IMR-90 (cell line): Measurements from ENCODE around the gene DHRS3. TPM values are rescaled to one million over a fixed set of nuclear protein-coding genes. Genes with fewer than 3 reads are reported as not detected.

Source experiments
- ATAC-seq: fragments of 200-7000 bp; cut with Tn5 transposase; 2 replicates; pipeline ENCODE4 v1.9.1; 2020; ENCODE audit warnings: low read depth, mild to moderate bottlenecking, moderate library complexity
- BruUV-seq: library from RNA; stranded (reverse); fragments of 400-500 nt; replicated peaks from 2 replicates; lab custom pipeline; 2021; lab: Mats Ljungman, UMichigan
- CTCF ChIA-PET: fragments of 300-600 bp; formaldehyde crosslinking; extraction: SDS; loops from one replicate; lab custom pipeline; 2021; ENCODE audit warnings: antibody characterized with exemption; lab: Yijun Ruan, JAX
- POLR2A ChIA-PET: fragments of 300-600 bp; sonication (Branson Sonifier 250); formaldehyde crosslinking; loops from one replicate; lab custom pipeline; 2022; ENCODE audit warnings: antibody characterized with exemption; ENCODE audit not compliant: unreplicated experiment; lab: Charles Lee
- DNase-seq: peaks from one replicate; pipeline ENCODE4 v3.0.0; 2013
- H2AFZ ChIP-seq: replicated peaks from 2 replicates; pipeline ENCODE3; 2013; ENCODE audit warnings: low read length, mild to moderate bottlenecking; ENCODE audit not compliant: poor library complexity
- H2AK5ac ChIP-seq: 2 replicates; pipeline ENCODE4 v1.6.1; 2013; ENCODE audit warnings: low read depth, low read length, inconsistent platforms
- H2AK9ac ChIP-seq: replicated peaks from 2 replicates; pipeline ENCODE3; 2013; ENCODE audit warnings: mild to moderate bottlenecking, low read depth, low read length, moderate library complexity; ENCODE audit not compliant: poor library complexity
- H2BK120ac ChIP-seq: 2 replicates; pipeline ENCODE4 v1.6.1; 2013; ENCODE audit warnings: low read depth, low read length, inconsistent platforms
- H2BK15ac ChIP-seq: 3 replicates; pipeline ENCODE4 v1.6.1; 2013; ENCODE audit warnings: low read depth, low read length, inconsistent platforms
- H2BK20ac ChIP-seq: 2 replicates; pipeline ENCODE4 v1.6.1; 2013; ENCODE audit warnings: low read depth, mild to moderate bottlenecking, inconsistent platforms, low read length, moderate library complexity
- H2BK5ac ChIP-seq: 2 replicates; pipeline ENCODE4 v1.6.1; 2013; ENCODE audit warnings: mild to moderate bottlenecking, low read depth, low read length, inconsistent platforms; ENCODE audit not compliant: poor library complexity, severe bottlenecking
- H3K14ac ChIP-seq: replicated peaks from 2 replicates; pipeline ENCODE4 v1.6.1; 2013; ENCODE audit warnings: low read depth, low read length, inconsistent platforms
- H3K18ac ChIP-seq: 2 replicates; pipeline ENCODE4 v1.6.1; 2013; ENCODE audit warnings: low read depth, low read length, control low read depth
- H3K23ac ChIP-seq: 2 replicates; pipeline ENCODE4 v1.6.1; 2013; ENCODE audit warnings: low read depth, low read length, inconsistent platforms
- H3K27ac ChIP-seq: 2 replicates; pipeline ENCODE4 v1.5.1; 2013; ENCODE audit warnings: mild to moderate bottlenecking, control low read depth, low read length; ENCODE audit not compliant: insufficient read depth
- H3K27me3 ChIP-seq: 2 replicates; pipeline ENCODE4 v1.6.1; 2013; ENCODE audit warnings: low read length; ENCODE audit not compliant: control insufficient read depth, insufficient read depth
- H3K36me3 ChIP-seq: 2 replicates; pipeline ENCODE4 v1.6.1; 2013; ENCODE audit warnings: low read length, mixed read lengths; ENCODE audit not compliant: control insufficient read depth, insufficient read depth
- H3K4ac ChIP-seq: 2 replicates; pipeline ENCODE4 v1.6.1; 2013; ENCODE audit warnings: low read depth, low read length, inconsistent platforms
- H3K4me1 ChIP-seq: 2 replicates; pipeline ENCODE4 v1.6.1; 2013; ENCODE audit warnings: low read length, mixed read lengths; ENCODE audit not compliant: control insufficient read depth, insufficient read depth
- H3K4me2 ChIP-seq: 2 replicates; pipeline ENCODE4 v1.6.1; 2013; ENCODE audit warnings: low read depth, mild to moderate bottlenecking, control low read depth, low read length, moderate library complexity
- H3K4me3 ChIP-seq: 2 replicates; pipeline ENCODE4 v1.5.1; 2013; ENCODE audit warnings: low read depth, mild to moderate bottlenecking, control low read depth, low read length, moderate library complexity; ENCODE audit not compliant: insufficient read depth
- H3K56ac ChIP-seq: 2 replicates; pipeline ENCODE4 v1.6.1; 2013; ENCODE audit warnings: low read length, inconsistent platforms; ENCODE audit not compliant: insufficient read depth; ENCODE audit errors: extremely low read depth
- H3K79me1 ChIP-seq, 2 experiments: 2 replicates each; pipeline ENCODE4 v1.6.1; 2013; ENCODE audit warnings: low read length in 2 of 2, inconsistent platforms in 1 of 2, low read depth in 1 of 2
- H3K9ac ChIP-seq: 2 replicates; pipeline ENCODE4 v1.6.1; 2013; ENCODE audit warnings: low read depth, low read length, control low read depth
- H3K9me1 ChIP-seq: 2 replicates; pipeline ENCODE4 v1.6.1; 2013; ENCODE audit warnings: low read length, inconsistent platforms; ENCODE audit not compliant: insufficient read depth
- H3K9me3 ChIP-seq: 2 replicates; pipeline ENCODE4 v1.6.1; 2013; ENCODE audit warnings: low read length; ENCODE audit not compliant: control insufficient read depth, insufficient read depth
- H4K20me1 ChIP-seq: 2 replicates; pipeline ENCODE4 v1.6.1; 2013; ENCODE audit warnings: low read length, inconsistent platforms; ENCODE audit not compliant: insufficient read depth
- H4K5ac ChIP-seq: 2 replicates; pipeline ENCODE4 v1.6.1; 2013; ENCODE audit warnings: mild to moderate bottlenecking, low read depth, low read length, control low read depth
- H4K8ac ChIP-seq, 2 experiments: 2 replicates each; pipeline ENCODE4 v1.6.1; 2013; ENCODE audit warnings: low read depth in 2 of 2, low read length in 2 of 2, control low read depth in 1 of 2, inconsistent platforms in 1 of 2
- H4K91ac ChIP-seq: 2 replicates; pipeline ENCODE4 v1.6.1; 2013; ENCODE audit warnings: low read depth, low read length, inconsistent platforms; ENCODE audit not compliant: insufficient read depth
- CEBPB ChIP-seq: IDR thresholded peaks from 2 replicates; pipeline ENCODE4 v1.6.1; 2012; ENCODE audit warnings: low read depth, low read length, improper control_type of control experiment
- CHD1 ChIP-seq: IDR thresholded peaks from 2 replicates; pipeline ENCODE4 v1.6.1; 2012; ENCODE audit warnings: low read depth, low read length, improper control_type of control experiment
- CTCF ChIP-seq: conservative IDR thresholded peaks from 2 replicates; pipeline ENCODE4 v1.5.1; 2012; ENCODE audit warnings: mild to moderate bottlenecking, low read depth, low read length, improper control_type of control experiment
- ELK1 ChIP-seq: fragments of 150-350 bp; IDR thresholded peaks from 2 replicates; pipeline ENCODE4 v1.6.1; 2016; ENCODE audit warnings: low read depth, mild to moderate bottlenecking, low read length, moderate library complexity, borderline replicate concordance
- MAFK ChIP-seq: IDR thresholded peaks from 2 replicates; pipeline ENCODE4 v1.6.1; 2012; ENCODE audit warnings: low read depth, low read length, improper control_type of control experiment
- MAZ ChIP-seq: IDR thresholded peaks from 2 replicates; pipeline ENCODE4 v1.6.1; 2012; ENCODE audit warnings: low read depth, mild to moderate bottlenecking, low read length, improper control_type of control experiment, moderate library complexity, borderline replicate concordance
- NFE2L2 ChIP-seq: fragments of 150-350 bp; IDR thresholded peaks from 2 replicates; pipeline ENCODE4 v1.6.1; 2016; ENCODE audit warnings: low read depth, mild to moderate bottlenecking, low read length
- RAD21 ChIP-seq: IDR thresholded peaks from 2 replicates; pipeline ENCODE4 v1.6.1; 2012; ENCODE audit warnings: low read length, improper control_type of control experiment
- SMC3 ChIP-seq: fragments of 150-350 bp; IDR thresholded peaks from 2 replicates; pipeline ENCODE4 v1.6.1; 2016; ENCODE audit warnings: low read depth, mild to moderate bottlenecking, antibody characterized with exemption, low read length, moderate library complexity
- WGBS, 2 experiments: methylation state at CpG; one replicate each; pipeline versions ENCODE4 v1.1.5 to v1.1.7; 2013; ENCODE audit warnings: missing lambda C conversion rate in 2 of 2; ENCODE audit not compliant: insufficient read length in 1 of 2; ENCODE audit errors: extremely low coverage in 2 of 2; 5-methylcytosine and 5-hydroxymethylcytosine counted together
- dilution Hi-C: fragments of 300-500 bp; cut with HindIII; formaldehyde crosslinking; loops from one replicate; pipeline ENCODE4 v1.14.3; 2018; ENCODE audit warnings: low sequenced_read_pairs; ENCODE audit not compliant: unreplicated experiment
- in situ Hi-C: fragments of 300-500 bp; cut with MboI; formaldehyde crosslinking; loops from 3 replicates; pipeline ENCODE4 v1.14.3; 2019; ENCODE audit warnings: low sequenced_read_pairs, inconsistent platforms, mixed read lengths
- intact Hi-C: fragments of 100-400 bp; cut with micrococcal nuclease; formaldehyde crosslinking; loops from 2 replicates; pipeline ENCODE4 v1.10.0; 2022
- polyA plus RNA-seq, 3 experiments: library from polyadenylated mRNA; depleted of rRNA; stranded (reverse); fragments of >200 nt; gene quantifications; 2 replicates each; pipeline ENCODE4 v1.2.3, GENCODE V29; 2012; ENCODE audit warnings: low replicate concordance in 1 of 3
- total RNA-seq: library from RNA; depleted of rRNA; stranded (reverse); fragments of >200 nt; gene quantifications from 2 replicates; pipeline ENCODE4 v1.2.3, GENCODE V29; 2012

DHRS3 gene
- total and polyA plus RNA-seq, 2 of the 4 experiments (the other 2 are of a cell fraction): 11.2 to 14.5 TPM

GRCh38 chr1:12592496-12592895 is 25.5 kb downstream of the DHRS3 start:
- POLR2A ChIA-PET: no interaction called here

More at GRCh38 chr1:12592496-12592895, 25.5 kb downstream of the DHRS3 start:
- Histone ChIP-seq H3K79me1 (peaks cover 2 to 6% of the 10 kb centered on the region in 2 experiments; a peak in 2 of 4 replicates), H2BK15ac (no peak overlapping the region; the same call in 2 of the 3 replicates), H3K9me1 (peaks cover 3% of the 10 kb centered on the region; the same call in 1 of the 2 replicates), H3K56ac (no peak overlapping the region), H2BK120ac (no peak overlapping the region), H2AK9ac (no peak overlapping the region), H3K23ac (no peak overlapping the region), H3K18ac (no peak overlapping the region), H4K91ac (no peak overlapping the region), H3K9me3 (no peaks in the 10 kb centered on the region), H3K14ac (no peak overlapping the region), H3K4me2 (no peak overlapping the region), H2AFZ (no peak overlapping the region), H3K9ac (no peak overlapping the region), H3K4ac (no peak overlapping the region; the same call in 1 of the 2 replicates), H4K20me1 (no peaks in the 10 kb centered on the region; the same call in 1 of the 2 replicates), H4K8ac (no peak overlapping the region; a peak in 1 of 4 replicates), H3K36me3 (no peaks in the 10 kb centered on the region; the same call in 1 of the 2 replicates), H3K27me3 (no peaks in the 10 kb centered on the region), H3K4me1 (peaks cover 24% of the 10 kb centered on the region), H2BK5ac (no peak overlapping the region), H3K27ac (no peak overlapping the region), H2BK20ac (no peak overlapping the region), H4K5ac (no peak overlapping the region), H2AK5ac (no peak overlapping the region), H3K4me3 (no peak overlapping the region)
- intact Hi-C loops: no loop called here
- in situ Hi-C loops: no loop called here
- no TSS peak for BruUV-seq
- CTCF ChIA-PET: interaction anchor here (1.0 to 1.5 kb wide), 2 partner anchors 10 to 16 kb away, joined by 3 read pairs; no protein-coding TSS in a partner anchor
- DNase-seq (no peak), ATAC-seq (no peak)
- WGBS, 2 experiments: 85% methylated on average over 7 of the region's 7 CpGs; no CpG with 5 or more reads in 1 of the 2 experiments
- TF ChIP-seq SMC3: no peak
- no peak for TF ChIP-seq CHD1
- no peak for TF ChIP-seq CTCF
- no peak for TF ChIP-seq MAFK
- TF ChIP-seq MAZ: no peak
- TF ChIP-seq ELK1: no peak
- no peak for TF ChIP-seq CEBPB
- TF ChIP-seq NFE2L2: no peak
- TF ChIP-seq RAD21: no peak
- dilution Hi-C loops: no loop called here
